NK-92 (cell line): ENCODE measurements around the gene SPATA32.
"Not testable (repeated sequence)": the region's sequence is repeated elsewhere in the genome, so short reads cannot be mapped to it uniquely, and the experiment has no call there.

Experiments
- DNase-seq: peaks from one replicate; lab custom pipeline; 2025; ENCODE audit not compliant: unreplicated experiment; lab: John Stamatoyannopoulos, UW

The SPATA32 gene

GRCh38 chr17:45271603-45272002 is 9.7 kb upstream of the SPATA32 start:
- DNase-seq, result no peak

GRCh38 chr17:45270828-45271418 is 9.0 kb upstream of the SPATA32 start:
- DNase-seq, result no peak

DNA sequence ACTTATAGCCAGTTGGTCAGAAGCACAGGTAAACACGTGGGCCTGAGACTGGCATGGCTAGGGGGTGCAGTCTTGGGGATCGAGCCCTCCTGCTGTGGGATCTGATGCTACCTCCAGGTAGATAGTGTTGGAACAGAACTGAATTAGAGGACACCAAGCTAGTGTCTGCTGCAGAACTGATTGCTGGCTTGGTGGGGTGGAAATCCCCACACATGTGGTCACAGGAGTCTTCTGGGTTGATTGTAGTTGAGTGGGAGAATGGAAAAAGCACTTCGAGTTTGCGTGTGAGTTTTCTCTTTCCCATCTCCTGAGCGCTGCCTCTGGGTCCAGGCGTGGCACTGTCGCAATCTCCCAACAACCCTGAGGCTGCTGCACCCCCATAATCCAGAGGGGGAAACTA is 8.0 kb upstream of the SPATA32 start:
- DNase-seq, result no peak

GRCh38 chr17:45267436-45268055 is 5.7 kb upstream of the SPATA32 start:
- no peak for DNase-seq

DNA sequence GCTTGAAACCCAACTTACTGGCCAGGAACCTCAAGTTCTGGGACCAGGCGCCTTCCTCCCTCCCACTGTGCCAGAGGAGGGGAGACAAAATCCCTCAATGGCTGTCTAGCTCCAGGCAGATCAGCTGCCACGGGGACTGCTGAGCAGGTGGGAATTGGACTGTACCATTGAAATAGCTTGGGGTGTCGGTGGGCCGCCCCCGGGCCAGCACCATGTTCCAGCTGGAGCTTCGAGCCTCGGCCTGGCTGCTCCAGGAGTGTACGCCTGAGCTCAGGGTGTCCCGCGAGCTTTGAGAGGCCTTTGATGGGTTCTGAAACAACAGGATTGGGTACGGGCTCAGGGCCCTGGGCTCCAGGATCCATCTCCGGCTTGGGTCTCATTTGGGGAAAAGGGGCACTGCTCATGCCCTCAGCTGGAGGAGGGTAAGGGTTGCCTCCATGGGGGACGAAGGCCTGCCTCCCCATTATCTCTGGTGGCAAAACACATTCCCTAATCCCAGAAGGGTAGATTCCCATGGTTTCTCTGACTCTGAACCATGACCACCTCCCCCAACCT is 4.6 kb upstream of the SPATA32 start:
- DNase-seq, result no peak

GRCh38 chr17:45265821-45266220 is 3.9 kb upstream of the SPATA32 start:
- DNase-seq, result no peak

DNA sequence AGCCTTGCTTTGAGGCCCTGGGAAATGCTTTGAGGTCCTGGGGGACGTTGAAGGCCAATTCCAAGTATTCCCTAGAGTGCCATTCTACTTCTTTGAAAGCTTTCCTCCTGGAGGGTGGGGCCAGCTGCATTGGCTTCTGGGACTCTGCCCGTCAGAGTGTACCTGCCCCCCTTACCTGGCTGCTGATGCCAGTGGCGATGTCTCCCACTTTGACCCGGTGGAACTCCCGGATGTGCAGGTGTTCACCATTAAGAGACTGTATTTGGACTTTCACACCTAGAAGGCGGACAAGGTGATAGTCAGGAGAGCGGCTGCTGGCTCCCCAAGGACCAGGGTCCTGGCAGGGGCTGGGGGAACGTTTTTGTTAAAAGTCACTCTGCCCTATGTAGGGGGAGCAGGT is 3.1 kb upstream of the SPATA32 start:
- DNase-seq, result no peak

DNA sequence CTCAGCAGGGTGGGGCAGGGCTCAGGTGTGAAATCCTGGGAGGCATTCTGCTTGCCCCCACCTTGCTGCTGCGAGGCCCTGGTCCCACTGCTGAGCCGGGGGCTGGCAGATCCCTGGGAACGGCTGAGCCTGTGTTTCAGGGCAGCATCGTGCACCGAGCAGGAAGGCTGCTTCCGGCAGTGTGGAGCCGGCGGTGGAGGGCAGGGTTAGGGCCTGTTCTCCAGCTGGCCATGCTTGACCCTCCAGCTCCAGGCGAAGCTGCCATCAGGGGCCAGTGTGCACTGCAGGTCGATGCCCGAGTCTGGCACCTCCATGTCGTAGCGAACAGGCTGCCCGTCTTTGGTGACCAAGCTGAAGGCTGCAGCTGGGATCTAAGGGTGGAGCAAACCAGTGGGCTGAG is 2.5 kb upstream of the SPATA32 start:
- DNase-seq, result no peak

DNA sequence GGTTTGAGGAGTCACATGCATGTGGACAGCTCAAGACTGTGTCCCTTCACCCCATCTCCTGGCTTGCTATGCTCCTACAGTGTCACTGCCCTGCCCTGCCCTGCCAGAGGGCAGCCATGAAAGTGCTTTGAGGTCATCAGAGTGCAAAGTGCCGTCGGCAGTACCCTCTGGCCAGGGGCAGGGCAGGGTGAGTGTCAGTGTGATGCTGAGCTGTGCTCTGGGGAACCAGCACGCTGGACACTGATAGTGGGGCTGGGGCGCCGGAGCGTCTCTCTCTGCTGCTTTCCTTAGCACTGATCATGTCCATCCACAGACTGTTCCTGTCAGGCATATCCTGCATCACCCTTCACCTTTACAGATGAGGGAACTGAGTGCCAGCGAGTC is 1.6 kb upstream of the SPATA32 start:
- DNase-seq, result no peak

DNA sequence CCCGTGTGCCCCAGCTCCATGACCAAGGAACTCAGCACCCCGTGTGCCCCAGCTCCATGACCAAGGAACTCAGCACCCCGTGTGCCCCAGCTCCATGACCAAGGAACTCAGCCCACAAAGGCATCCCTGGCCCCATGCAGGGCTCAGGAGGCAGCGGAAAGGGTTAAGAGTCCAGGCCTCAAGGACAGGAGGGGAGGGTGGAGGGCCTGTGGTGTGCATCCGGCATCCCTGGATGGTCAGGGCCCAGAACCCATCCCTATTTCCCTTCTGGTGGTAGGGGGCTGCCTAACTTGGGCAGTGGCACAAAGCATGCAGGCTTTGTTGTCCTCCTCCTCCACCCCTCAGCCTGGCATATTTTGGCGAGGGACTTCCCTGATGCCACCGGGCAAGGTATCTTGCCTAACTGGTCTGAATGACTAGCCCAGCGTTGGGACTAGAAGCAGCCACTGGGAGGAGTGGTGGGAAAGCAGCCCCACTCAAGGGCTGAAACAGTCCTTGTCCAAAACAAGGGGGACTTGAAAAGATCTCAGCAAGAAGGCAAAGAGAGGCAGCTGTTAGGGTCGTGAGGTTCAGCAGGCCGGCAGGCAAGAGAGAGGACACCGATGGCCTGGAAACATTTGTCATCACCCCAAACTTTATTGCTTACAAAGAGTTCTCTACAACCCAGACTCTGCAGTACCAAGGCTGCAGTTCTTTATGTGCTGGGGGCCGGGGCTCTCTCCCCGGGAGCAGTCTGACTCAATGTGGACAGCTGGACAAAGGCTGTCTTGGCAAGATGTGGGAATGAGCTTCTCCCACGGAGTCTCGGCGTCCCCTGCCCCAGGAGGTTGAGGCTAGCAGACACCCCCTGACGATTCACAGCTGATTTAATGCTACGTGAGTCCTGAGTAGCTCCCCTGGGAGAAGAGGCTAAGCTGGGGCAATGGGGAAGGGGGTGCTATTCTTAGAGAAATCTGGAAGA is 902 bp upstream of the SPATA32 start:
- DNase-seq, result no peak

- no peak for DNase-seq
Observed at GRCh38 chr17:45260204-45260783, 1.6 kb downstream of the SPATA32 start.

GRCh38 chr17:45258981-45259380 is 2.9 kb downstream of the SPATA32 start:
- DNase-seq, result no peak

GRCh38 chr17:45257115-45257514 is 4.8 kb downstream of the SPATA32 start:
- DNase-seq, result no peak

- no peak for DNase-seq
Observed at GRCh38 chr17:45256114-45256966, 5.6 kb downstream of the SPATA32 start.

DNA sequence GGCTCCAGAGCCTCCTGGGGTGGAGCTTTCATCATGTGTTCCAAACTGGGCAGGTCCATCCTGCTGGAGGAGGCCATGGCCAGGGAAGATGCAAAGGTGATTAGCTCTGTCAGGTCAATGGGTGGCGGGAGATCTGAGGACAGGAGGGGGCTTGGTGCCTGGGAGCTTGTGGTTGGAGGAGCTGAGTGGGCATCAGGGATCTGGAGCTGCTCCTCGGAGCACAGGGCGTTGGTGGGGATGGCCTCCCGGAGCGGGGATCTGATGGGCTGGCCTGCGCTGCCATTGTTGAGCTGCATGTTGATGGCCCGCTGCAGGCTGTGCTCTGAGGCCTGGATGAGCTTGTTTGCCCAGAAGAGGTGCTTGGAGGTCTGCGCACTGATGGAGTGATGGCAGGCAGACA is 6.5 kb downstream of the SPATA32 start:
- no peak for DNase-seq

DNA sequence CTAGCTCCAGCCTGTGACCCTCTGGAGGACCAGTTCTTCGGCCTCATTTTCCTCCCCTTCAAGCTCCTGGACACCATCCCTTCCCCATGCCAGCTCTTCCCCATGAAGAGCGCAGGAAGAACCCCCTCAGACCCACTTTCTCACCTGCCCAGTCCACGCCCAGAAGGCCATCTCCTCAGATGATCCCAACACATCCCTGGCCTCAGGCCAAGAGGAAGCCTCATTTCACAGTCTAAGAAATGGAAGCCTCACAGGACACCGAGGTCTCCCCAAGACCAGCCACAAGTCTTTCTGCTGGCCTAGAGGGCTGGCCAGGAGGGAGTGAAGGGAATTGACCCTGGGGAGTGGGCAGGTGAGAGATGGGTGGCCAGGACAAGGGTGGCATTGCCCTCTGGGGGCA is 8.0 kb downstream of the SPATA32 start:
- no peak for DNase-seq

DNA sequence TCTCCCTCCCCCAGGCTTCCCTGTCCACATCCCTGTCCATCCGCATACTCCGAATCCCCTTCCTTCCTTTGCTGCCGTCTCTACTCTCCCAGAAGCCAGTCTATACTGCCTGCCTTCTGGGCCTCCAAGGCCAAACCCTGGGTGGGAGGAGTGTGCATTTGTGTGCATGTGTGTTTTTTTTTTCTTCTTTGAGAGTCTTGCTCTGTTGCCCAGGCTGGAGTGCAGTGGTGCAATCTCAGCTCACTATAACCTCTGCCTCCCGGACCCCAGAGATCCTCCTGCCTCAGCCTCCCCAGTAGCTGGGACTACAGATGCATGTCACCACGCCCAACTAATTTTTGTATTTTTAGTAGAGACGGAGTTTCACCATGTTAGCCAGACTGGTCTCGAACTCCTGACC is 8.7 kb downstream of the SPATA32 start:
- DNase-seq, result not testable (repeated sequence)

DNA sequence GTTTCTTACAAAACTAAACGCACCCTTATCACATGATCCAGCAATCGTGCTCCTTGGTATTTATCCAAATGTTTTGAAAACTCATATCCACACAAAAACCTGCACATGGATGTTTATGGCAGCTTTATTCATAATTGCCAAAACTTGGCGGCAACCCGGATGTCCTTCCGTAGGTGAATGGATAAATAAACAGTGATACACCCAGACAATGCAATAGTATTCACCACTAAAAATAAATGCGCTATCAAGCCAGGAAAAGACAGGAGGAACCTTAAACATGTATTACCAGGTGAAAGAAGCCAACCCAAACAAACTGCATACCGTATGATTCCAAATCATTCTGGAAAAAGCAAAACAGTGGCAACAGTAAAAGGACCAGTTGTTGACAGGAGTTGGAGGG is 10.0 kb downstream of the SPATA32 start:
- DNase-seq, result no peak

- no peak for DNase-seq
Observed at GRCh38 chr17:45248132-45248957, 13.5 kb downstream of the SPATA32 start.
